Ovary (tissue), 9 donors: ENCODE results near the gene NIF3L1. TPM values are rescaled to one million over a fixed set of nuclear protein-coding genes. Genes with fewer than 3 reads are reported as not detected.
"Not testable (repeated sequence)": the region's sequence is repeated elsewhere in the genome, so short reads cannot be mapped to it uniquely, and the experiment has no call there.

Experiments used
- DNase-seq, 5 donors: peaks; one replicate each; pipeline ENCODE4 v3.0.0-alpha.2; 2019 to 2020
- H3K27ac ChIP-seq, 2 donors: fragments of 200-600 bp; one replicate each; pipeline versions ENCODE4 v1.5.1 to v1.8.0; 2019 to 2022
- H3K27me3 ChIP-seq: fragments of 200-600 bp; one replicate; pipeline ENCODE4 v1.8.0; 2022
- H3K36me3 ChIP-seq: fragments of 200-600 bp; sonication (generic); one replicate; pipeline ENCODE4 v1.5.1; 2019
- H3K4me1 ChIP-seq: one replicate; pipeline ENCODE4 v1.8.1; 2013; ENCODE audit warnings: mild to moderate bottlenecking, moderate library complexity; ENCODE audit not compliant: insufficient read depth
- H3K4me3 ChIP-seq: fragments of 200-600 bp; sonication (generic); one replicate; pipeline ENCODE4 v1.5.1; 2017
- H3K9me3 ChIP-seq, 2 donors: fragments of 200-600 bp in 1 of 2; sonication (generic) in 1 of 2; one replicate each; pipeline versions ENCODE4 v1.5.1 to v1.8.1; 2013 to 2019; ENCODE audit warnings: mild to moderate bottlenecking in 1 of 2, moderate library complexity in 1 of 2
- EP300 ChIP-seq: sonication (generic); formaldehyde crosslinking; IDR thresholded peaks from one replicate; pipeline ENCODE4 v1.6.1; 2017; ENCODE audit warnings: antibody characterized with exemption
- POLR2A ChIP-seq: fragments of 450-650 bp; IDR thresholded peaks from one replicate; pipeline ENCODE4 v1.6.1; 2017; ENCODE audit warnings: antibody characterized with exemption, mild to moderate bottlenecking, moderate library complexity
- WGBS, 3 donors: extraction: QIAGEN DNeasy Blood & Tissue Kit in 1 of 3; methylation state at CpG; one replicate each; pipeline versions ENCODE4 v1.1.5 to v1.1.7; 2013 to 2017; 5-methylcytosine and 5-hydroxymethylcytosine counted together
- intact Hi-C, 4 donors: fragments of 100-400 bp; cut with DNase I; formaldehyde crosslinking; loops; one replicate each; pipeline versions ENCODE4 v1.11.0 to v1.15.1; 2022 to 2023
- polyA plus RNA-seq, 2 donors: library from polyadenylated mRNA; stranded (reverse); fragments of 200-250 nt in 1 of 2; fragments of 350-450 nt in 1 of 2; fragmentation: Illumina TruSeq in 1 of 2; extraction: RNeasy Lipid Tissue Mini Kit (QIAGEN cat#74804) in 1 of 2; gene quantifications; one replicate each; pipeline ENCODE4 v1.2.3, GENCODE V29; 2013 to 2014
- total RNA-seq, 7 donors: library from RNA; depleted of rRNA in 2 of 7; stranded (reverse); fragments of >200 nt in 2 of 7; fragmentation: NEBNext Ultra II Directional in 3 of 7; extraction: Animal tissue kit (Norgen Biotek cat#: 25700) in 3 of 7; gene quantifications; one replicate each; pipeline versions ENCODE4 v1.1.0 to v1.2.4, GENCODE V29; 2016 to 2023
- TF ChIP-seq, protein P1 (sequence below), 3 donors: fragments of 450-650 bp in 2 of 3; fragments of 200-600 bp in 1 of 3; IDR thresholded peaks; one replicate each; pipeline versions ENCODE4 v1.5.1 to v1.8.0; 2016 to 2022; ENCODE audit warnings: antibody characterized with exemption in 3 of 3, mild to moderate bottlenecking in 1 of 3
- donor health status: DM: no; HTN: no; CAD: no; lungs with moderate emphysema.
- donor health status: DM: no; HTN: no; CAD: no.
- donor health status: Bipolar disorder and iron deficiency.
- donor health status: DM: yes; HTN: yes; CAD: no.
- donor health status: DM: no; HTN: no; CAD: no.
- donor health status: DM: yes; HTN: yes; CAD: no.

The NIF3L1 gene
- total and polyA plus RNA-seq, 9 donors: 12.8 to 29.6 (median 17.7) TPM

DNA sequence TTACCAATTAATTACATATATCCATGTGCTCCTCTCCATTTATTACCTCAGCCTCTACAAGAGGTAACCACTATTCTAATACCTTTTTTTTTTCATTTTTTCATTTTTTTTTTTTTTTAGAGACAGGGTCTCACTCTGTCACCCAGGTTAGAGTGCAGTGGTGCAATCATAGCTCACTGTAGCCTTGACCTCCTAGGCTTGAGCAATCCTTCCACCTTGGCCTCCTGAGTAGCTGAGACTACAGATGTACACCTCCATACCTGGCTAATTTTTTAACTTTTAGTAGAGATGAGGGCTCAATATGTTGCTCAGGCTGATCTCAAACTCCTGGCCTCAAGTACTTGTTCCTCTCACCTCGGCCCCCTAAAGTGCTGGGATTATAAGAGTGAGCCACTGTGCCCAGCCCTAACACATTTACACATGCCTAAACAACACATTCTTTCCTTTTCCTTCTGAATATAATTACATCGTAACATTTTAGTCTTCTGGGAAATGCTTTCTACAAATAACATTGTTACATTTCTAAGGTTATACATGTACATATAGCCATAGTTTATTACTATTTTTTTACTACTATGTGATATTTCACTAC, 10.8 kb upstream of the NIF3L1 start:
- TF ChIP-seq EP300 (no peak), POLR2A (no peak)
- Histone ChIP-seq H3K36me3 (no peaks in the 10 kb centered on the region), H3K4me3 (no peak overlapping the region), H3K4me1 (no peaks in the 10 kb centered on the region), H3K27me3 (no peaks in the 10 kb centered on the region), H3K9me3 (no peaks in the 10 kb centered on the region), H3K27ac (no peak overlapping the region)
- 87 to 96% (median 94%) methylated on average over 2 of the region's 2 CpGs for whole genome bisulfite sequencing, 3 donors
- no peak for DNase-seq
- intact Hi-C loops: no loop called here

DNA sequence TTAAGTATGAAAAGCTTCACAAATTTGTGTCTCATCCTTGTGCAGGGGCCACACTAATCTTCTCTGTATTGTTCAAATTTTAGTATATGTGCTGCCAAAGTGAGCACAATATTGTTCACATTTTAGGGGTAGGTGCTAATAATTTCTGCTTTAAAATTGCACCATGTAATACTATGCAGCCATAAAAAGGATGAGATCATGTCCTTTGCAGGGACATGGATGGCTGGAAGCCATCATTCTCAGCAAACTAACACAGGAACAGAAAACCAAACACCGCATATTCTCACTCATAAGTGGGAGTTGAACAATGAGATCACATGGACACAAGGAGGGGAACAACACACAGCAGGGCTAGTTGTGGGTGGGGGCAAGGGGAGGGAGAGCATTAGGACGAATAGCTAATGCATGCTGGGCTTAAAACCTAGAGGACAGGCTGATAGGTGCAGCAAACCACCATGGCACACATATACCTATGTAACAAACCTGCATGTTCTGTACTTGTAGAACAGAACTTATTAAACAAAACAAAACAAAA, 7.4 kb upstream of the NIF3L1 start:
- H3K27me3 ChIP-seq, H3K4me3 ChIP-seq, H3K4me1 ChIP-seq, H3K27ac ChIP-seq, H3K9me3 ChIP-seq, DNase-seq, H3K36me3 ChIP-seq: not testable (repeated sequence)
- intact Hi-C loops: loop anchor here in 2 of 4 donors (10.0 kb wide), 1 partner anchor 167 kb away; no protein-coding TSS in a partner anchor
- WGBS, 3 donors: 68 to 81% (median 73%) methylated on average over 2 of the region's 2 CpGs

DNA sequence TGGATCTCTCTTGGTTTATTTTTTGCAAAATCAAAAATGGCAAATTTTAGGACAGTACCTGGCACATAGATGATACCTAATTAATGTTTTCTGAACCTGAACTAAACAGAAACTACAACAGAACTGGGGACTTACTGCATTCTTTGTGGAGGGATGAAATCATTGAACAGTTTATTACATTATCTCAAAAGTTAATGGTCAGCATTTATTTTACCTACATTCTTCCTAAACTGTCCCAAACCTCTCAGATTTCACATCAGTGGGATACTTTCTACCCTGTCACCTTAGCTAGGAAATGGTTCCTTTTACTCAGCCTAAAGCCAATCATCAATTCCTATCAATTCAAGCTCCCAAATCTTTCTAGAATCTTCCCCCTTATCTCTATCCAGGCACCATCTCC, 10.3 kb downstream of the NIF3L1 start:
- H3K36me3 ChIP-seq: no peaks in the 10 kb centered on the region

DNA sequence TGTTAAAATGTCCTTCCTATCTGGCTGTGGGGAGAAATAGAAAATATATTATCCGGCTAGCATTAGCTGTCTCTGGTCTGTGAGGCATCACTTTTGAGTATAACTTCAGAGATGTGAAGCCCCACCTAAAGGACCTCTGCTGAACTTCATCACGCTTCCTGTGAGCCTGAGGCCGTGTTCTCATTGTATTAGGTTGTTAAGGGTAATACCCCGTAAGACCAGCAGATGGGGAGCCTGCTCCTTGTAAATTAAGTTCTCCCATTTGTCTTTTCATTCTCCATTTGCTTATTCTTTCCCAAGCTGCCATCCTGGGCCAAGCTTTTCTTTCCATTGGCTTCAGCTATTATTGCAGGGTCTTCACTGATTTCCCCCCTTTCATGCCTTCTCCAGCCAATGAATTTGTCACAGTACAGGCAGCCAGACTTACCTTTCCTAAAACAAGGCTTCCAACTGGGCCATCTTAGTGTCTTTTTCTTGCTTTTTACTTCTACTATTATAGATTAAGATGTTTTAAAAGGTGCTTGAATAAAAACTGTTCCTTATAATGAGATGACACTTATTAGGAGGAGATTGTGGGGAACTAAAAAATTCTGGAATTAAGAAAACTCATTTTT, 12.4 kb downstream of the NIF3L1 start:
- intact Hi-C loops: loop anchor here (5.0 to 10.0 kb wide), 3 partner anchors 163 to 276 kb away; no protein-coding TSS in a partner anchor
- peak in 2 of 5 donors; percentile 25 to 59 for DNase-seq
- no peaks in the 10 kb centered on the region for H3K36me3 ChIP-seq

More for the DNA sequence above, 10.3 kb downstream of the NIF3L1 start:
- TF ChIP-seq POLR2A (no peak), EP300 (no peak)
- TF ChIP-seq, protein P1, sequence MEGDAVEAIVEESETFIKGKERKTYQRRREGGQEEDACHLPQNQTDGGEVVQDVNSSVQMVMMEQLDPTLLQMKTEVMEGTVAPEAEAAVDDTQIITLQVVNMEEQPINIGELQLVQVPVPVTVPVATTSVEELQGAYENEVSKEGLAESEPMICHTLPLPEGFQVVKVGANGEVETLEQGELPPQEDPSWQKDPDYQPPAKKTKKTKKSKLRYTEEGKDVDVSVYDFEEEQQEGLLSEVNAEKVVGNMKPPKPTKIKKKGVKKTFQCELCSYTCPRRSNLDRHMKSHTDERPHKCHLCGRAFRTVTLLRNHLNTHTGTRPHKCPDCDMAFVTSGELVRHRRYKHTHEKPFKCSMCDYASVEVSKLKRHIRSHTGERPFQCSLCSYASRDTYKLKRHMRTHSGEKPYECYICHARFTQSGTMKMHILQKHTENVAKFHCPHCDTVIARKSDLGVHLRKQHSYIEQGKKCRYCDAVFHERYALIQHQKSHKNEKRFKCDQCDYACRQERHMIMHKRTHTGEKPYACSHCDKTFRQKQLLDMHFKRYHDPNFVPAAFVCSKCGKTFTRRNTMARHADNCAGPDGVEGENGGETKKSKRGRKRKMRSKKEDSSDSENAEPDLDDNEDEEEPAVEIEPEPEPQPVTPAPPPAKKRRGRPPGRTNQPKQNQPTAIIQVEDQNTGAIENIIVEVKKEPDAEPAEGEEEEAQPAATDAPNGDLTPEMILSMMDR (IDR thresholded peaks at IDR 0.05): no peak
- Histone ChIP-seq H3K27me3 (no peaks in the 10 kb centered on the region), H3K27ac (no peak overlapping the region), H3K9me3 (no peaks in the 10 kb centered on the region), H3K4me1 (no peaks in the 10 kb centered on the region), H3K4me3 (no peak overlapping the region)
- intact Hi-C loops: no loop called here
- no peak for DNase-seq

DNA sequence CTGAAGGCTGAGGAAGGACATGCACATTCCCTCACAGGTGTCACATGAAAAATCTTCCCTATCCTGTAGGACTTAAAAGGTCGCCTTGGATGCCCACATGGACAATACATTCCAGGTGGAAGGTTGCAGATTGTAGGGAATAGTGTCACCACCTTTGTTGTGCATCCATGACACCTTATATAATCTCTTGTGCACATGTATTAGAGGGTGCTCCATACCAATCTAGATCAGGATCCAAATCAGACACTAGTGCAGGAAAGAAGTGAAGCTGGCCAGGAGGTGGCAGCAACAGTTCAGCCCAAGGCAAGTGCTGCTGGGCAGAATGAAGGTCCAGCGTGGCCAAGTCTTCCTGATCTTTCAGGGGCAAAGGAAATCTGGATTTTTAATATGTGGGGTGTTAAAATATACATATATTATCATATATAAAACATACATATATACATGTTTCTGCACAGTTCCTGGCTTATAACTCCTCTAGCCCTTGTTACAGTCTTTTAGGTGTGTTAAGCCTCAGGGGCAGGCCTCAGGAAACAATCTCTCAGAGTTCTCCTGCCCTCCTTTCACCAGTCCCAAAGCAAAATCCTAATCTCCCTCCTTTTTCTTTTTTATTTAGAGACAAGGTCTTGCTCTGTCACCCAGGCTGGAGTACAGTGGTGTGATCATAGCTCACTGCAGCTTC, 16.6 kb downstream of the NIF3L1 start:
- Histone ChIP-seq H3K27me3 (no peaks in the 10 kb centered on the region), H3K4me1 (no peaks in the 10 kb centered on the region), H3K36me3 (no peaks in the 10 kb centered on the region), H3K27ac (no peak overlapping the region), H3K4me3 (no peak overlapping the region), H3K9me3 (no peaks in the 10 kb centered on the region)
- WGBS, 3 donors: 49 to 51% (median 50%) methylated on average over 2 of the region's 2 CpGs
- intact Hi-C loops: loop anchor here in 2 of 4 donors (10.0 kb wide), 2 partner anchors 159 to 269 kb away; no protein-coding TSS in a partner anchor
- DNase-seq: peak; percentile 57 to 78 (median 69)
- no peak for TF ChIP-seq EP300
- TF ChIP-seq, protein P1 (IDR thresholded peaks at IDR 0.05): peak; percentile 21 to 36 (median 24)

More for the DNA sequence above, 12.4 kb downstream of the NIF3L1 start:
- Histone ChIP-seq H3K4me1 (no peaks in the 10 kb centered on the region), H3K27me3 (no peaks in the 10 kb centered on the region), H3K9me3 (no peaks in the 10 kb centered on the region), H3K4me3 (no peak overlapping the region), H3K27ac (no peak overlapping the region)
- WGBS, 3 donors: 4 to 15% (median 13%) methylated on average over 4 of the region's 4 CpGs
- TF ChIP-seq POLR2A (no peak), EP300 (no peak)
- TF ChIP-seq, protein P1 (IDR thresholded peaks at IDR 0.05): peak; percentile 25 to 60 (median 55)
